NCI-H2171 (cell line): Measurements from ENCODE around the gene RELT.
A peak's percentile ranks its signal among the peaks of the same experiment; 100 is the strongest.

Source experiments
- DNase-seq: peaks from one replicate; lab custom pipeline; 2025; lab: John Stamatoyannopoulos, UW

The RELT gene

GRCh38 chr11:73392108-73393010, 16.2 kb downstream of the RELT start:
- DNase-seq: no peak

GRCh38 chr11:73393011-73393380, 16.8 kb downstream of the RELT start:
- DNase-seq: no peak

GRCh38 chr11:73393479-73394415, 17.5 kb downstream of the RELT start:
- DNase-seq: peak; percentile 45

GRCh38 chr11:73394416-73395296, 18.5 kb downstream of the RELT start:
- DNase-seq: no peak

- no peak for DNase-seq
Measured at GRCh38 chr11:73395297-73396208, 19.4 kb downstream of the RELT start.

- no peak for DNase-seq
Measured at GRCh38 chr11:73396251-73396930, 20.2 kb downstream of the RELT start.

GRCh38 chr11:73396985-73397384, 20.8 kb downstream of the RELT start:
- DNase-seq: no peak

GRCh38 chr11:73397468-73398131, 21.4 kb downstream of the RELT start:
- no peak for DNase-seq

GRCh38 chr11:73398132-73398526, 21.9 kb downstream of the RELT start:
- no peak for DNase-seq

- DNase-seq: no peak
Measured at GRCh38 chr11:73398721-73399120, 22.5 kb downstream of the RELT start.

GRCh38 chr11:73399159-73399590, 23.0 kb downstream of the RELT start:
- no peak for DNase-seq

- no peak for DNase-seq
Measured at GRCh38 chr11:73399636-73400035, 23.4 kb downstream of the RELT start.

GRCh38 chr11:73400293-73400692, 24.1 kb downstream of the RELT start:
- DNase-seq: no peak

GRCh38 chr11:73401217-73401923, 25.2 kb downstream of the RELT start:
- DNase-seq: no peak

GRCh38 chr11:73401924-73402833, 26.0 kb downstream of the RELT start:
- no peak for DNase-seq

- no peak for DNase-seq
Measured at GRCh38 chr11:73402834-73403185, 26.6 kb downstream of the RELT start.

- no peak for DNase-seq
Measured at GRCh38 chr11:73403541-73403940, 27.3 kb downstream of the RELT start.

GRCh38 chr11:73404048-73404447, 27.8 kb downstream of the RELT start:
- DNase-seq: no peak
